GM18909 (cell line): ENCODE measurements around the gene IL20RA.
A peak's percentile ranks its signal among the peaks of the same experiment; 100 is the strongest.

ENCODE experiments used
- ATAC-seq: cut with Tn5 transposase; IDR thresholded peaks from one replicate; pipeline ENCODE4 v1.9.1; 2021; ENCODE audit warnings: mild to moderate bottlenecking; ENCODE audit not compliant: unreplicated experiment, poor library complexity

IL20RA gene

GRCh38 chr6:137046871-137047412, 2.2 kb upstream of the IL20RA start:
- no peak for ATAC-seq

- no peak for ATAC-seq
Measured at GRCh38 chr6:137045222-137045789, 541 bp upstream of the IL20RA start.

- peak; percentile 23 for ATAC-seq
Measured at GRCh38 chr6:137043710-137044365, 927 bp downstream of the IL20RA start.

GRCh38 chr6:137040393-137040792, 4.4 kb downstream of the IL20RA start:
- no peak for ATAC-seq

GRCh38 chr6:137039010-137039409, 5.8 kb downstream of the IL20RA start:
- ATAC-seq: no peak

GRCh38 chr6:137036566-137037300, 8.0 kb downstream of the IL20RA start:
- ATAC-seq: no peak

GRCh38 chr6:137033828-137034227, 10.9 kb downstream of the IL20RA start:
- ATAC-seq: peak; percentile 99

- no peak for ATAC-seq
Measured at GRCh38 chr6:137031122-137031521, 13.6 kb downstream of the IL20RA start.

GRCh38 chr6:137028912-137029311, 15.9 kb downstream of the IL20RA start:
- ATAC-seq: no peak

GRCh38 chr6:137025786-137026730, 18.7 kb downstream of the IL20RA start:
- ATAC-seq: no peak

- ATAC-seq: no peak
Measured at GRCh38 chr6:137024237-137024990, 20.4 kb downstream of the IL20RA start.

- ATAC-seq: no peak
Measured at GRCh38 chr6:137020776-137021175, 24.0 kb downstream of the IL20RA start.

GRCh38 chr6:137019476-137020272, 25.1 kb downstream of the IL20RA start:
- no peak for ATAC-seq

- no peak for ATAC-seq
Measured at GRCh38 chr6:137017081-137017480, 27.7 kb downstream of the IL20RA start.

GRCh38 chr6:137016356-137016755, 28.4 kb downstream of the IL20RA start:
- ATAC-seq: no peak

- no peak for ATAC-seq
Measured at GRCh38 chr6:137015943-137016342, 28.8 kb downstream of the IL20RA start.

- no peak for ATAC-seq
Measured at GRCh38 chr6:137013738-137014602, 30.8 kb downstream of the IL20RA start.

GRCh38 chr6:137013031-137013430, 31.7 kb downstream of the IL20RA start:
- no peak for ATAC-seq
